ENCODE data around the gene ODF2L.

Gene ODF2L

GRCh38 chr1:86303041-86303690, 93.0 kb downstream of the ODF2L start:
- no peak for DNase-seq
